Endometrial microvascular endothelial cells (primary cell): ENCODE results near the gene HOMEZ. TPM values are rescaled to one million over a fixed set of nuclear protein-coding genes. Genes with fewer than 3 reads are reported as not detected.
"Not testable (repeated sequence)": the region's sequence is repeated elsewhere in the genome, so short reads cannot be mapped to it uniquely, and the experiment has no call there.

ENCODE experiments used
- in situ Hi-C: cut with HindIII; loops from 2 replicates; pipeline ENCODE4 v1.10.0; 2017; ENCODE audit warnings: low sequenced_read_pairs, low pct_unique_long_range_greater_than_20kb; ENCODE audit errors: inconsistent ontology term
- total RNA-seq: library from RNA; depleted of rRNA; stranded (reverse); fragments of >200 nt; gene quantifications from one replicate; pipeline ENCODE4 v1.2.3, GENCODE V29; 2015; ENCODE audit errors: inconsistent ontology term

The HOMEZ gene
- total RNA-seq, 1 donor from 2014 or later = 8.3 TPM

GRCh38 chr14:23286902-23287479 lies 1.1 kb upstream of the HOMEZ start:
- in situ Hi-C loops = no loop called here

GRCh38 chr14:23285530-23286019 lies 357 bp downstream of the HOMEZ start:
- in situ Hi-C loops = no loop called here

DNA sequence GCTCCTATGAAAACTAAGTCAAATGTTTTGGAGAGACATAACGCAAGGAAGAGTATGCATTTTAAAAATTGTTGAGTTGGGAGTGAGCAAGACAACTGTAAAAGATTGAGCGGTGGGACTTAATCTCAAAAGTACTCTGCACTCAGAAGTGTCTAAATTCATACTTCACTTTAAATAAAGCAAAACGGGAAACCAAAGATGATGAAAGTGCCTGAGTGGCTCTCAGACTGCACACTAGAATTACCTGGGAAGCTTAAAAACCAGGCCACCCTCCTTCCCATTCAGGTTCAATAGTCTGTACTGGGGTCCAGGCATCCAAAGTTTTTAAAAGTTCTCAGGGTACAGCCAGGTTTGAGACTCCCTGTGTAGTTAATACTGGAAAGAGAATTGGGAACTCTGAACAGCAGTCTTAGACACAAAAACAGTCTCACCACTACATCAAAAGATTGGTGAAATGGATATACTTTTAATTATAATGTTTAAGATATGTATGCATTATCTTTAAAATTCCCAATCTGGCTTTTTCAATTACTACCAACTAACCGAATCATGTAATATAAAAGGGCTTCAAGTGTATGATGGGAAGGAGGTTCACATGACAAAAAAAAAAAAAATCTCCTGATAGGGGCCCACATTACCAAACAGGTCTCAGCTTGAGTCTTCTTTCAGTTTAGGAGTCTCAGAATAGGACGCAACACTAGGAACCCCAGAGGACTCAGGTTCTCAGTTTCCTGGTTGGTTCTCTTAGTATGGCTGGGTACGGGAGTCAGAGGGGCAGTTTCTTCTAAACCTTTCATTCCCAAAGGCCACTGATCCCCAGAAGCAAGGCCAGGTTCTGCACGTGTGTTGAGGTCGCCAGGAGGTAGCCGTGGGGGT lies 1.0 kb downstream of the HOMEZ start:
- in situ Hi-C loops = no loop called here

GRCh38 chr14:23281247-23281646 lies 4.7 kb downstream of the HOMEZ start:
- in situ Hi-C loops = no loop called here

DNA sequence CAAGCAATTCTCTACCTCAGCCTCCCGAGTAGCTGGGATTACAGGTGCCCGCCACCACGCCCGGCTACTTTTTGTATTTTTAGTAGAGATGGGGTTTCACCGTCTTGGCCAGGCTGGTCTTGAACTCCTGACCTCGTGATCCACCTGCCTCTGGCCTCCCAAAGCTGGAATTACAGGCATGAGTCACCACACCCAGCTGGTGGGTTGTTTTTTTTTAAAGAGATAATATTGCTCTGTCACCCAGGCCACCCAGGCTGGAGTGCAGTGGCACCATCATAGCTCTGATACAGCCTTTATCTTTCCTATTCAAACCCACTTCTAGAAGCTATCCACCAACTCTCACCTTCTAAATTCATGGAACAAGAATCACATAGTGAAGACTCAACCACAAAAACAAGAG lies 8.0 kb downstream of the HOMEZ start:
- in situ Hi-C loops = not testable (repeated sequence)

DNA sequence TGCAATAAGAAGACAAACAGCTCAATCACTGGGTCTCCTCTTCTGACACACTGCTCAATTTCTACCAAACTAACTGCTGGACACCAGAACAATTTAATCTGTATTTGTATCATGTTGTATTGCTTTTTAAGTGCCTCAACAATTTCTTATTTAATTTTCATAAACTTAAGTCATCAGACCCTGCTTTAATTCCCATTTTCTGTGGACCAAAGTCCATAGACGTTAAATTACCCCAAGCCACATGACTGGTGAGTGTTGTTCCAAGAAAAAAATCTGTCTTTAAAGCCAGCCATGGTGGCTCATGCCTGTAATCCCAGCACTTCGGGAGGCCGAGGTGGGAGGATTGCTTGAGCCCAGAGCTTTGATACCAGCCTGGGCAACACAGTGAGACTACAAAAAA lies 8.7 kb downstream of the HOMEZ start:
- in situ Hi-C loops = no loop called here

- in situ Hi-C loops = no loop called here
Observed at GRCh38 chr14:23275412-23275811, 10.5 kb downstream of the HOMEZ start.

GRCh38 chr14:23269193-23269592 lies 16.7 kb downstream of the HOMEZ start:
- in situ Hi-C loops = no loop called here

GRCh38 chr14:23260849-23261248 lies 25.1 kb downstream of the HOMEZ start:
- in situ Hi-C loops = not testable (repeated sequence)

GRCh38 chr14:23259426-23259825 lies 26.5 kb downstream of the HOMEZ start:
- in situ Hi-C loops = no loop called here

DNA sequence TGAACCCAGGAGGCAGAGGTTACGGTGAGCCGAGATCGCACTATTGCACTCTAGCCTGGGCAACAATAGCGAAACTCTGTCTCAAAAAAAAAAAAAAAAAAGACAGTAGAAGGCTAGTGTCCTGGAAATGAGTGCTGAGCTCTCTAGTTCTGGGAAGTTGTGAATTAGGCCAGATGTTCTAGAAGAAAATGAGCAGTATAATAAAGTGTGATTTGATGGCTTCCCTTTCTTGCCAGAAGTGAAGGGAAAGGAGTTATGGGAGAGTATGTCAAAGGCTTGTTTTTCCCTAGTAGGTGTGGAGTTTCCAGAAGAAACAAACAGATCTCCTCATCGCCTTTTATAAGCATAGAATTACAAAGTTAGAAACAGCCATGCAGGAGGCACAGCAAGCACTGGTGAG lies 27.7 kb downstream of the HOMEZ start:
- in situ Hi-C loops = no loop called here

GRCh38 chr14:23252420-23253333 lies 33.3 kb downstream of the HOMEZ start:
- in situ Hi-C loops = no loop called here

DNA sequence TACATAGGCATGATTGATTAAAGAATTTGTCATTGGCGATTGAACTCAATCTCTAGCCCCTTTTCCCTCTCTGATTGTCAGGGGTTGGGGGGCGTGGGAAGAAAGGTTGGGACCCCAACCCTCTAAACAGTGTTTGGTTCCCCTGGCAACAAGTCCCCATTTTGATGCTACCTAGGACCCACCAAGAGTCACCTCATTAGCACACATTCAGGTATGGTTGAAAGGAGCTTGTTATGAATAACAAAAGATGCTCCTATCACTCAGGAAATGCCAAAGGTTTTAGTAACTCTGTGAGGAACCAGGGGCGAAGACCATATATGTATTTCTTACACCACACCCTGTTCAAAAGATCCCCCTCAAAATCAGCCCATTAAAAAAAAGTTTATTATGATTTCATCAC lies 33.9 kb downstream of the HOMEZ start:
- in situ Hi-C loops = no loop called here

DNA sequence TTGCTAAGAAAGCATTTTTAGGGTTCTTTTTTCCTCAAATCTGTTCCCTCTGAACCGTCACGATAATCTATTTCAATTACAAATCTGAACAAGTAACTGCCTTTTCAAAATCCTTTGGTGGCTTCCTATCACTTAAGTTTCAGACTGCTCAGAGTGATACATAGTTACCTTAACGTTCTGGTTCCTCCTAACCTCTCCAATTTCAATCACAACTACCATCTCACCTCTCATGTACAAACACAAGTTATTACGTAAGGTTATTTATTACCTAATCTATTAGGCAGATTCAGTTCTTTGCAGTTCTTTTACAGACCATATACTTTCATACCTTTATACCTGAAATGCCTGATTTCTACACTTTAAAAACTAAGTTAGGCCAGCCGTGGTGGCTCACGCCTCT lies 36.1 kb downstream of the HOMEZ start:
- in situ Hi-C loops = no loop called here

DNA sequence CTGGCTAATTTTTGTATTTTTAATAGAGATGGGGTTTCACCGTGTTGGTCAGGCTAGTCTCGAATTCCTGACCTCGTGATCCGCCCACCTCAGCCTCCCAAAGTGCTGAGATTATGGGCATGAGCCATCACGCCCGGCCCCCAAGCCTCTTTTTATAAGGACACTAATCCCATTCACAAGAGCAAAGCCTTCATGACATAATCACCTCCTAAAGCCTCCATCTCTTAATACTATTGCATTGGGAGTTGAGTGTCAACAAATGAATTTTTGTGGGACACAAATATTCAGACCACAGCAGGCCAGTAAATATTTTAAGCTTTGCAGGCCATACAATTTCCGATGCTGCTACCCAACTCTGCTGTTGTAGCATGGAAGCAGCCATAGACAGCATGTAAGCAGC lies 37.3 kb downstream of the HOMEZ start:
- in situ Hi-C loops = no loop called here

DNA sequence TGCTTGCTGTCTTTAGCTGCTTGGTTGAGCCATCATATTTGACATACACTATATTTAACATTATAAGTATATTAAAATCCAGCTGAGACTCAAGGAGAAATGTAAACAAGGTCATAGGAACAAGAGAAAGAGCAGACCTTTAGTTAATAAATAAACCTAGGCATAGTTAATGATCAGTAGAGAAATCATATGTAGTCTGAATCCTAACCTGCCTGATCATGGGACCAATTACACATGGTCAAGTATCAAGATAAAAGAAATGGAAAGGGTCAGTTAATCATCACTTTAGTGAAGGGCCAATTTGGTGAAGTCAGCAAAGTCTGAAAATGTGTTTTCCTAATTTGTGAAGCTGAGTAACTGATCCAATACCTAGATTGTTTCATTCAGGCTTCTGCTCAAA lies 40.6 kb downstream of the HOMEZ start:
- in situ Hi-C loops = no loop called here

DNA sequence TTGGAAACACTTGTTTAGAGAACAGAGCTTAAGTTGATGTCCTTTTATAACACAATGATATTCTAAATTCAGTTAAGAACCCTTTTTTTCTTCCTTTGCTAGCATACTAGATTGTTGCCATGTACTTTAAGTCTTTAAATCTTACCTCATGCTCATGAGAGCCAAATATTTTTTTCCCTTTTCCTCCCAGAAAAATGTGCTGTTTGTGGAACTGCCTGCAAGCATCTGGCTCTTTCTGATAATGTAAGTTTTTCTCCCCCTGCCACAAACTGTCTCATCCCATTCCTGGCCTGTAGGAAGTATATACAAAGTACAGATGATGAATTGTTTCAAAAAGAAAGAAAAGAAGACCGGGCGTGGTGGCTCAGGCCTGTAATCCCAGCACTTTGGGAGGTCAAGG lies 42.9 kb downstream of the HOMEZ start:
- in situ Hi-C loops = no loop called here

GRCh38 chr14:23242076-23242475 lies 43.9 kb downstream of the HOMEZ start:
- in situ Hi-C loops = no loop called here

DNA sequence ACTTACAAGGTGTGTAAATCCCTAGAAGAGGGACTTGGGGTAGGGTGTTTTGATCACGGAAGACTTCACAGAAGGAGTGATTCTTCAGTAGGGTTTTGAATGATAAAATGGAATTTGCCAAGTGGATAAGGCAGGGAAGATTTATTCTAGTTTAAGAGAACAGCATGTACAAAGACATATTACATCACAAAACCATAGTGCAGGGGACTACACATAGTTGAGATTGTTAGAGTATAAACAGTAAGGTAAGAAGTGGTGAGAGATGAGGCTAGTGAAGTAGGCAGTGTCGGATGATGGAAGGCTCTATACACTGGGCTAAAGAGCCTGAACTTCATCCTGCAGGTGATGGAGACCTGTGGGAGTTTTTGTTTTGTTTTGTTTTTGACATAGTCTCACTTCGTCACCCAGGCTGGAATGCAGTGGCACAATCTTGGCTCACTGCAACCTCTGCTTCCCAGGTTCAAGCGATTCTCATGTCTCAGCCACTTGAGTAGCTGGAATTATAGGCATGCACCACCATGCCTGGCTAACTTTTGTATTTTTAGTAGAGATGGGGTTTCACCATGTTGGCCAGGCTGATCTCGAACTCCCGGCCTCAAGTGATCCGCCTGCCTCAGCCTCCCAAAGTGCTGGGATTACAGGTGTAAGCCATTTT lies 44.7 kb downstream of the HOMEZ start:
- in situ Hi-C loops = not testable (repeated sequence)
